Stimulated activated naive CD4-positive, alpha-beta T cell (primary cell): ENCODE measurements around the gene GPRC5A.
"Not testable (repeated sequence)": the region's sequence is repeated elsewhere in the genome, so short reads cannot be mapped to it uniquely, and the experiment has no call there.

Experiments used
- DNase-seq, 6 experiments: peaks; one replicate each; lab custom pipeline; 2025; lab: John Stamatoyannopoulos, UW

The GPRC5A gene, protein sequence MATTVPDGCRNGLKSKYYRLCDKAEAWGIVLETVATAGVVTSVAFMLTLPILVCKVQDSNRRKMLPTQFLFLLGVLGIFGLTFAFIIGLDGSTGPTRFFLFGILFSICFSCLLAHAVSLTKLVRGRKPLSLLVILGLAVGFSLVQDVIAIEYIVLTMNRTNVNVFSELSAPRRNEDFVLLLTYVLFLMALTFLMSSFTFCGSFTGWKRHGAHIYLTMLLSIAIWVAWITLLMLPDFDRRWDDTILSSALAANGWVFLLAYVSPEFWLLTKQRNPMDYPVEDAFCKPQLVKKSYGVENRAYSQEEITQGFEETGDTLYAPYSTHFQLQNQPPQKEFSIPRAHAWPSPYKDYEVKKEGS

GRCh38 chr12:12891080-12891880, at the start of gene GPRC5A:
Gene GPRC5A (plus strand): TSS chr12:12891562. CDS start chr12:12908250, 16,688 bp downstream.
- peak in 4 of 6 experiments; percentile 23 to 43 (median 34) for DNase-seq

DNA sequence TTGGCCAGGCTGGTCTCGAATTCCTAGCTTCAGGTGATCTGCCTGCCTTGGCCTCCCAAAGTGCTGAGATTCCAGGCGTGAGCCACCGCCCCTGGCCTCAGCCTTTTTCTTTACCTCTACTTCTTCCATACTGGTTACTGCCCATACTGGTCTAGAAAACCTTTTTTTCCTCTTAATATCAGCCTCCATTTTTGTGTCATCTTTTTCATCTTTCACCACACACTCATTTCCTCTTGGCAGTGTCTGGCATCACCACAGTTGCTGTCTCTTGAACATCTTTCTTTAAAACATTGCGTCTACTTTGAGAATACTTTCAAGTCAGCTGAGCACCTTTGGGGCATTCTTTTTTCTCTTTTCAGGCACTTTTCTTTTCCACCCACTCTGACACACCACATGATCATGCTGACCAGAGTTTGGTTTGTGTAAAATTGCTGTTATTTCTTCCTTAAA, 45.5 kb upstream of the GPRC5A start:
- peak in 3 of 6 experiments; percentile 41 to 50 (median 45) for DNase-seq

DNA sequence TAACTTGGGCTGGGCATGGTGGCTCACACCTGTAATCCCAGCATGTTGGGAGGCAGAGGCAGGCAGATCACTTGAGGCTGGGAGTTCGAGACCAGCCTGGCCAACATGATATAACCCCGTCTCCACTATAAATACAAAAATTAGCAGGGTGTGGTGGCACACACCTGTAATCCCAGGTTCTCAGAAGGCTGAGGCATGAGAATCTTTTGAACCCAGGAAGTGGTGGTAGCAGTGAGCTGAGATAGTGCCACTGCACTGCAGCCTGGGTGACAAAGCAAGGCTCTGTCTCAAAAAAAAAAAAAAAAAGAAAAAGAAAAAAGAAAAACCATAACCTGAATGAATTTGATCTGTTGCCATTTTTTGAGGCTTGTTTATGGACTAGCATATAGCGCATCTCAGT, 44.6 kb upstream of the GPRC5A start:
- DNase-seq, result peak in 4 of 6 experiments; percentile 25 to 74 (median 72)

DNA sequence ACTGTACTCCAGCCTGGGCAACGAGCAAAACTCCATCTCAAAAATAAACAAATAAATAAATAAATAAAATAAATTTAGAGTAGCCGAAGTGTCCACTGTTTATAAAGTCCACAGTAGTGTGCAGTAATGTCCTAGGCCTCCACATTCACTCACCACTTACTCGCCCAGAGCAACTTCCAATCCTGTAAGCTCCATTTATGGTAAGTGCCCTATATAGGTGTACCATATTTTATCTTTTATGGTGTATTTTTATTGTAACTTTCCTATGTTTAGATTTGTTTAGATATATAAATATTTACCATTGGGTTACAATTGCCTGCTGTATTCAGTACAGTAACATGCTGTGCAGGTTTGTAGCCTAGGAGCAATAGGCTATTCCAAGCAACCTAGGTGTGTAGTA, 37.9 kb upstream of the GPRC5A start:
- no peak for DNase-seq

DNA sequence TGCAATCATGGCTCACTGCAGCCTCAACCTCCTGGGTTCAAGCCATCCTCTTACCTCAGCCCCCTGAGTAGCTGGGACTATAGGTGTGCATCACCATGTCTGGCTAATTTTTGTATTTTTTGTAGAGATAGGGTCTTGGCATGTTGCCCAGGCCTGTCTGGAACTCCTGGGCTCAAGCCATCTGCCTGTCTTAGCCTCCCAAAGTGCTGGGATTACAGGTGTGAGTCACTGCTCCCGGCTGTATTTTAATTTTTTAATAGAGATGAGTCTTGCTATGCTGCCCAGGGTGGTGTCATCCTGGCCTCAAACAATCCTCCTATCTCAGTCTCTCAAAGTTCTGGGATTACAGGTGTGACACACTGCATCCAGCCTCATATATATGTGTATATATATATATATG, 31.7 kb upstream of the GPRC5A start:
- DNase-seq, result no peak

GRCh38 chr12:12864243-12864642, 27.1 kb upstream of the GPRC5A start:
- DNase-seq, result no peak

GRCh38 chr12:12868477-12869235, 22.7 kb upstream of the GPRC5A start:
- no peak for DNase-seq

GRCh38 chr12:12870465-12870864, 20.9 kb upstream of the GPRC5A start:
- no peak for DNase-seq

DNA sequence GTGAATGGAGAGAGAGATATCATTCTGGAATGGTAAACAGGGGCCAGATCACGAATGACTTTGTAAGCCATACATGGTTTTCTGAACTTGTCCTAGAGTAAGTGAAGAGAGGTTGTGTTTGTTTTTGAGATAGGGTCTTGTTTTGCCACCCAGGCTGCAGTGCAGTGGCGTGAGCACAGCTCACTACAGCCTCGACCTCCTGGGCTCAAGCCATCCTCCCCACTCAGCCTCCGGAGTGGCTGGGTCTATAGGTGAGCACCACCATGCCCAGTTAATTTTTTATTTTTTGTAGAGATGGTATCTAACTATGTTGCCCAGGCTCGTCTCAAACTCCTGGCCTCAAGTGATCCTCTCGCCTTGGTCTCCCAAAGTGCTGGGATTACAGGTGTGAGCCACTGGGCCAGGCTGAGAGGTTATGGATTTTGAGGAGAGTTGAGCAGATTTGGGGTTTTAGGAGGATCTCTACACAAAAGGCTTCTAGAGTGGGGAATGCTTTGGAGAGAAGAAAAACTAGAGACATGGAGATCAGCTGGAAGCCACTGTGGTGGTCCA, 19.7 kb upstream of the GPRC5A start:
- no peak for DNase-seq

DNA sequence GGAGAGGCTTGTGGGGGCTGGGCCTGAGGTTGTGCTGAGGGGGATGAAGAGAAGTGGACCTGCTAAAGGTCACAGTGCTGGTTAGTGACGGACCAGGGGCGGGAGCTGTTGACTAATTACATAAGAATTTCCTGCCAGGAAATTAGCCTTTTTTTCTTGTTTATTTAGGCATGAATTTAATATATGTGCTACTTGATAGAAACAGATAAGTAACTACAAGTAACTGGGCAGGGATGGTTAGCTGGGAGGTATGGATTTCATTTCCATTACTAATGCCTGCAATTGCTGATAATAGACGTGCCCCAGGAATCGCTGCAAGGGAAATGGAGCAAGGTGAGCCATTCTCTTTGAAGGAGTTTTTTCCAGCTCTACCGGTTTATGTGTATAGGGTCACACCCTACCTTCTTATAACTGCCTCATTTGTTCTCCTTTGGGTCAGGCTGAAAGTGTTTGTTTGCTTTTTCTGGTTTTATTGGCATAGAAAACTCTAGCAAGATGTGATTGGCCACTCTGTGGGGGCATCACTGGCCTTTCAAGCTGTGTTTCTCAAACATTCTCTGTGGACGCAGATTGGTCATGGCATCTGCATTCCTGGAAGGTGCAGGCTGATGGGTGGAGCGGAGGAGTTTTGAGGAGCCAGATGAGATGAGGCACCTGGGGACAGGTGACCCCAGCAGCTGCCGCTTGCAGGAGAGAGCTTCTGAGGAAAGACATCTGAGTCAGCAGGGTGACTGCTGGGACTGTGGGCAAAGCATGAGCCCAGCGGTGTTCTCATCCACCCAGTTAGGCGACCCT, 19.0 kb upstream of the GPRC5A start:
- no peak for DNase-seq

DNA sequence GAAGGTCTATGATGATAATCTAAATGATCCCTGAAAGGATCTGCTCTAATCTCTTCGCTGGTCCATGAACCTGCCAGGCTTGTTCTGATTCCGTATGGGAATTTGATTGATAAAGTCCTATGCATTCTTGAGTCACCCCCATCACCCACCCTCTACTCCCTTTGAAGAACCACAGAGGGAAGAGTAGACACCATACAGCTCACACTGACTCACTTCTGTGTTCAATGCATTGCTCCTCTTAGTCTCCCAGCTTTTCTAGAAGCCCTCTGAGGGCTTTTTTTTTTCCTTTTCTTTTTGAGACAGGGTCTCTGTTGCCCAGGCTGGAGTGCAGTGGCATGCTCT, 18.5 kb upstream of the GPRC5A start:
- no peak for DNase-seq

DNA sequence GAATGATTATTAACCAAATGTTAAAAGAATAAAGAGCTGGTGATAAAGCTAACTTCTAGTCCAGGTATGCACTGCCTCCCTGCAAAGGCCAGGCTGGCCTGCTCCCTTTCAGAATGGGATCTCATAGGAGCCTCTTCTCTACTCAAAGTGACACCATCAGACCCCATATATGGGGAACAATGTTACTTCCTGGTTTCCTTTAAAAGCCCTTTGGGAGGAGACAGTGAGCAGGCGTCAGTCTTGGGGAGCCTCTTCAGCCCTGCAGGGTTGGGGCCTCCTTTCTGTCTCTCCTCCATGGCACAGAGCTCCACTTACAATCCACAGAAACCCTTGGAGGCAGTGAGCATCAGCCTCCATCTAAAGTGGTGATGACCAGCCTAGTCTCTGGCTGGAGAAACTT, 17.3 kb upstream of the GPRC5A start:
- DNase-seq, result no peak

DNA sequence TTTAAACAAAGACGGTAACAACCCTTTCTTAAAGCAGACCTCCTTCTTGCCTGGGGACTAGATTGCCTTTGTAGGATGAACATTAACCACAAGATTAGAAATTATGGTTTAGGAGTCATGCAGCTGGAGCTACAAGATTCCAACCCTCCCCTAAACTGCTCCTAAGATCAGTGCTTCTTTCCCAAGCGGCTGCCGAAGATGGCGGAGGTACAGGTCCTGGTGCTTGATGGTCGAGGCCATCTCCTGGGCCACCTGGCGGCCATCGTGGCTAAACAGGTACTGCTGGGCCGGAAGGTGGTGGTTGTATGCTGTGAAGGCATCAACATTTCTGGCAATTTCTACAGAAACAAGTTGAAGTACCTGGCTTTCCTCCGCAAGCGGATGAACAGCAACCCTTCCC, 16.1 kb upstream of the GPRC5A start:
- DNase-seq, result not testable (repeated sequence)

- DNase-seq, result no peak
Observed at GRCh38 chr12:12877153-12877768, 14.1 kb upstream of the GPRC5A start.

DNA sequence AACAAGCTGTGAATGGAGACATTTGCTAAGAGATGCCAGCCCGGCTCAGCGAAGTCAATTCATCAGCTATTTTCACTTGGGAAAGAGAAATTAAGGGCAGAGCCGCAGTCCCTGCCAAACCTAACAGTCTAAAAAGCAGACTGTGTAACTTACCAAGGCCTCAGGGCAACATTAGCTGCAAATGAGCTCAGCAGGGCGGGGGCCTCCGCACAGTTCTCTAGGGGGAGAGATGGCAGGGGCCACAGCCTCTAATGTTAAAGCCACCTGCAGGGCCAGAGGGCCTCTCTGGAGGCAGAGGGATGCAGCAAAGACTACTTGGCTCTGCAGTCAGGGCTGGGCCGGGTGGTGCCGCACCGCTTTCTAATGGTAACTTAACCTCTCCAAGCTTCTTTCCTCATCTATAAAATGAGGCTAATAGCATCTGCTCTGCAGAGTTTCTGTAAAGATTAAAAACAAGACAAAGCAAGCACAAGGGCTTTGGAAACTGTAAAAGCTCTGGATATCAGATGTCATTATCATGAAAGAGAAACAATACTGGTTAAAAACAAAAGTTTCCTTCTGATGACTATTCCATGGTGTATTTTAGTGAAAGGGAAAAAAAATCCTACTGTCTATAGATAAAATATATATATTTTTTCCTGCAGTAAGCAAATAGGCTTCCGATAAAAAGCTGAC, 13.4 kb upstream of the GPRC5A start:
- no peak for DNase-seq

DNA sequence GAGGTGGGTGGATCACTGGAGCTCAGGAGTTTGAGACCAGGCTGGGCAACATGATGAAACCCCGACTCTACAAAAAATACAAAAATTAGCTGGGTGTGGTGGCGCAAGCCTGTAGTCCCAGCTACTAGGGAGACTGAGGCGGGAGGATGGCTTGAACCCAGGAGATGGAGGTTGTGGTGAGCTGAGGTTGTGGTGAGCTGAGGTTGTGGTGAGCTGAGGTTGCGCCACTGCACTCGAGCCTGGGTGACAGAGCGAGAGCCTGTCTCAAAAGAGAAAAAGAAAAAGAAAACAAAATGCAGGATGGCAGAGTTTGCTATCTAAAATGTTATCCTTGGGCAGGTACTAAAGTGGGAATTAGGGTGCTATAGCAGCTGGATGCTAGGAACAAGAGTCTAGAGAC, 10.8 kb upstream of the GPRC5A start:
- no peak for DNase-seq

DNA sequence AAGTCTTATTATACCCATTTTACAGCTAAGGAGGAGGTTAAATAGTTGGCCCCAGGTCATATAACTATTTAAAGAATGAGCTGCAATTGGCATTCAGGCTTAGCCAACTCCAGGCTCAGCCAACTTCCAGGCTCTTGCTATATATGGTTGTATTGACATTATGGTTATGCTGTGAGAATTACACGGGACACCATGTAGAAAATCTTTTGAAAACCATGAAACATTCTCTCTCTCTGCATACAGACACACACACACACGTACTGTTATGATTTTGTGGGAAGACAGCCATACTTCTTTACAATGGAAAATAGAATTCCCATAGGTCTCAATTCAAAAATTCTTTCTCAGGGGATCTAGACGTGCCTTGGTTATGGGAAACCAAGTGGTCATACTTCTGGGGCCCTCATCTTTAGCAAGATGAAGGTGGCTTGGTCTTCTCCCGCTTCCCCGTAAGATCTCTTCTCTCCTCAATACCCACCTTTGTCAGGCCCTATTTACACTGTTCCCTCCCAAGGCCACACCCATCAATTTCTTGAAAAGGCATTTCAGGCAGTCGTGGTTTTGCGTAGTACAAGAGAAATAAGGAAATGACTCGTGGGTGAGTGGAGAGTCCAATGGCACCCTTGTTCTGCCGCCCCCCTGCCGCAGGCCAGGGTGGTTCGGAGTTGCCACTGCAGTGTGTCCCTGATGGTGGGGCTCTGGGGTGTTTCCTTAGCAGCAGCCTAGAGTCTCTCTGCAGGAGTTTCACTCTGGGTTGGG, 10.0 kb upstream of the GPRC5A start:
- DNase-seq, result no peak

- DNase-seq, result no peak
Observed at GRCh38 chr12:12882288-12882687, 9.1 kb upstream of the GPRC5A start.

- no peak for DNase-seq
Observed at GRCh38 chr12:12883369-12884001, 7.9 kb upstream of the GPRC5A start.
